ENCODE data around the gene KDM8. TPM values are rescaled to one million over a fixed set of nuclear protein-coding genes. Genes with fewer than 3 reads are reported as not detected.

Gene KDM8
- total and polyA plus RNA-seq, 9 of the 15 experiments (the other 6 are each of a cell fraction or from before 2014, with no cell fraction given): 0.61 to 9.1 (median 5.4) TPM

- TF ChIP-seq, protein P1, sequence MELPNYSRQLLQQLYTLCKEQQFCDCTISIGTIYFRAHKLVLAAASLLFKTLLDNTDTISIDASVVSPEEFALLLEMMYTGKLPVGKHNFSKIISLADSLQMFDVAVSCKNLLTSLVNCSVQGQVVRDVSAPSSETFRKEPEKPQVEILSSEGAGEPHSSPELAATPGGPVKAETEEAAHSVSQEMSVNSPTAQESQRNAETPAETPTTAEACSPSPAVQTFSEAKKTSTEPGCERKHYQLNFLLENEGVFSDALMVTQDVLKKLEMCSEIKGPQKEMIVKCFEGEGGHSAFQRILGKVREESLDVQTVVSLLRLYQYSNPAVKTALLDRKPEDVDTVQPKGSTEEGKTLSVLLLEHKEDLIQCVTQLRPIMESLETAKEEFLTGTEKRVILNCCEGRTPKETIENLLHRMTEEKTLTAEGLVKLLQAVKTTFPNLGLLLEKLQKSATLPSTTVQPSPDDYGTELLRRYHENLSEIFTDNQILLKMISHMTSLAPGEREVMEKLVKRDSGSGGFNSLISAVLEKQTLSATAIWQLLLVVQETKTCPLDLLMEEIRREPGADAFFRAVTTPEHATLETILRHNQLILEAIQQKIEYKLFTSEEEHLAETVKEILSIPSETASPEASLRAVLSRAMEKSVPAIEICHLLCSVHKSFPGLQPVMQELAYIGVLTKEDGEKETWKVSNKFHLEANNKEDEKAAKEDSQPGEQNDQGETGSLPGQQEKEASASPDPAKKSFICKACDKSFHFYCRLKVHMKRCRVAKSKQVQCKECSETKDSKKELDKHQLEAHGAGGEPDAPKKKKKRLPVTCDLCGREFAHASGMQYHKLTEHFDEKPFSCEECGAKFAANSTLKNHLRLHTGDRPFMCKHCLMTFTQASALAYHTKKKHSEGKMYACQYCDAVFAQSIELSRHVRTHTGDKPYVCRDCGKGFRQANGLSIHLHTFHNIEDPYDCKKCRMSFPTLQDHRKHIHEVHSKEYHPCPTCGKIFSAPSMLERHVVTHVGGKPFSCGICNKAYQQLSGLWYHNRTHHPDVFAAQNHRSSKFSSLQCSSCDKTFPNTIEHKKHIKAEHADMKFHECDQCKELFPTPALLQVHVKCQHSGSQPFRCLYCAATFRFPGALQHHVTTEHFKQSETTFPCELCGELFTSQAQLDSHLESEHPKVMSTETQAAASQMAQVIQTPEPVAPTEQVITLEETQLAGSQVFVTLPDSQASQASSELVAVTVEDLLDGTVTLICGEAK (IDR thresholded peaks at IDR 0.05): no peak
- TF ChIP-seq, protein P1 (CRISPR knock-in tag; IDR thresholded peaks at IDR 0.05): no peak
- TF ChIP-seq ZBTB33 (CRISPR knock-in tag; IDR thresholded peaks at IDR 0.05) (no peak), E4F1 (CRISPR knock-in tag; IDR thresholded peaks at IDR 0.05; ENCODE audit: borderline replicate concordance) (no peak), ZNF134 (CRISPR knock-in tag; conservative IDR thresholded peaks at IDR 0.05) (no peak), BCOR (IDR thresholded peaks at IDR 0.05) (no peak), POU5F1 (IDR thresholded peaks at IDR 0.05; ENCODE audit: borderline replicate concordance, low read depth, low read length, partially characterized antibody) (no peak), ZBTB17 (CRISPR knock-in tag; IDR thresholded peaks at IDR 0.05) (0 out of 2 replicates have a peak, but pooled peaks have one; percentile 49), SLC30A9 (CRISPR knock-in tag; IDR thresholded peaks at IDR 0.05) (no peak), TRIM28 (IDR thresholded peaks at IDR 0.05) (no peak), HSF4 (CRISPR knock-in tag; IDR thresholded peaks at IDR 0.05; ENCODE audit: borderline replicate concordance) (no peak)
- TF ChIP-seq, protein P2, sequence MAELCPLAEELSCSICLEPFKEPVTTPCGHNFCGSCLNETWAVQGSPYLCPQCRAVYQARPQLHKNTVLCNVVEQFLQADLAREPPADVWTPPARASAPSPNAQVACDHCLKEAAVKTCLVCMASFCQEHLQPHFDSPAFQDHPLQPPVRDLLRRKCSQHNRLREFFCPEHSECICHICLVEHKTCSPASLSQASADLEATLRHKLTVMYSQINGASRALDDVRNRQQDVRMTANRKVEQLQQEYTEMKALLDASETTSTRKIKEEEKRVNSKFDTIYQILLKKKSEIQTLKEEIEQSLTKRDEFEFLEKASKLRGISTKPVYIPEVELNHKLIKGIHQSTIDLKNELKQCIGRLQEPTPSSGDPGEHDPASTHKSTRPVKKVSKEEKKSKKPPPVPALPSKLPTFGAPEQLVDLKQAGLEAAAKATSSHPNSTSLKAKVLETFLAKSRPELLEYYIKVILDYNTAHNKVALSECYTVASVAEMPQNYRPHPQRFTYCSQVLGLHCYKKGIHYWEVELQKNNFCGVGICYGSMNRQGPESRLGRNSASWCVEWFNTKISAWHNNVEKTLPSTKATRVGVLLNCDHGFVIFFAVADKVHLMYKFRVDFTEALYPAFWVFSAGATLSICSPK (IDR thresholded peaks at IDR 0.05; ENCODE audit: borderline replicate concordance): no peak
Observed at GRCh38 chr16:27238016-27238587, 34.8 kb downstream of the KDM8 start (continued).

Data from K562 (cell line).